ENCODE measurements around the gene UTS2B.

Gene UTS2B

GRCh38 chr3:191235331-191236314 lies 94.7 kb downstream of the UTS2B start:
- no peak for TF ChIP-seq EZH2phosphoT487 (IDR thresholded peaks at IDR 0.05; ENCODE audit: borderline replicate concordance)
- TF ChIP-seq, protein P1, sequence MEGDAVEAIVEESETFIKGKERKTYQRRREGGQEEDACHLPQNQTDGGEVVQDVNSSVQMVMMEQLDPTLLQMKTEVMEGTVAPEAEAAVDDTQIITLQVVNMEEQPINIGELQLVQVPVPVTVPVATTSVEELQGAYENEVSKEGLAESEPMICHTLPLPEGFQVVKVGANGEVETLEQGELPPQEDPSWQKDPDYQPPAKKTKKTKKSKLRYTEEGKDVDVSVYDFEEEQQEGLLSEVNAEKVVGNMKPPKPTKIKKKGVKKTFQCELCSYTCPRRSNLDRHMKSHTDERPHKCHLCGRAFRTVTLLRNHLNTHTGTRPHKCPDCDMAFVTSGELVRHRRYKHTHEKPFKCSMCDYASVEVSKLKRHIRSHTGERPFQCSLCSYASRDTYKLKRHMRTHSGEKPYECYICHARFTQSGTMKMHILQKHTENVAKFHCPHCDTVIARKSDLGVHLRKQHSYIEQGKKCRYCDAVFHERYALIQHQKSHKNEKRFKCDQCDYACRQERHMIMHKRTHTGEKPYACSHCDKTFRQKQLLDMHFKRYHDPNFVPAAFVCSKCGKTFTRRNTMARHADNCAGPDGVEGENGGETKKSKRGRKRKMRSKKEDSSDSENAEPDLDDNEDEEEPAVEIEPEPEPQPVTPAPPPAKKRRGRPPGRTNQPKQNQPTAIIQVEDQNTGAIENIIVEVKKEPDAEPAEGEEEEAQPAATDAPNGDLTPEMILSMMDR (conservative IDR thresholded peaks at IDR 0.05; ENCODE audit: low read length) = no peak
- no peaks in the 10 kb centered on the region for H4K20me1 ChIP-seq (ENCODE audit: insufficient read depth, low read length, poor library complexity, severe bottlenecking)
- H3F3A ChIP-seq (ENCODE audit: low read depth) = no peaks in the 10 kb centered on the region
- H3K9me3 ChIP-seq (ENCODE audit: insufficient read depth, low read depth, low read length) = no peaks in the 10 kb centered on the region
- H2AFZ ChIP-seq (ENCODE audit: low read length) = no peak overlapping the region
- no peaks in the 10 kb centered on the region for H3K4me1 ChIP-seq (ENCODE audit: insufficient read depth, low read length, poor library complexity, severe bottlenecking)
- no peaks in the 10 kb centered on the region for H3K79me2 ChIP-seq (ENCODE audit: insufficient read depth, low read length)
- no peak overlapping the region for H3K4me3 ChIP-seq (ENCODE audit: low read length, poor library complexity, severe bottlenecking)
- H3K9me2 ChIP-seq (replicated peaks; ENCODE audit: low read depth, low read length) = no peaks in the 10 kb centered on the region
- H3K4me2 ChIP-seq (ENCODE audit: low read depth, low read length, poor library complexity, severe bottlenecking) = no peak overlapping the region
- H3K27me3 ChIP-seq (ENCODE audit: insufficient read depth, low read length, poor library complexity, severe bottlenecking) = no peaks in the 10 kb centered on the region
- no peak overlapping the region for H3K9ac ChIP-seq (ENCODE audit: low read depth, low read length, poor library complexity, severe bottlenecking)
- H3K36me3 ChIP-seq (ENCODE audit: insufficient read depth, low read length) = no peaks in the 10 kb centered on the region

GRCh38 chr3:191234216-191234615 lies 96.1 kb downstream of the UTS2B start:
- TF ChIP-seq, protein P1 (conservative IDR thresholded peaks at IDR 0.05; ENCODE audit: low read length) = no peak
- no peak for TF ChIP-seq EZH2phosphoT487 (IDR thresholded peaks at IDR 0.05; ENCODE audit: borderline replicate concordance)
- H3K79me2 ChIP-seq (ENCODE audit: insufficient read depth, low read length) = no peaks in the 10 kb centered on the region
- H2AFZ ChIP-seq (ENCODE audit: low read length) = no peak overlapping the region
- H3K4me1 ChIP-seq (ENCODE audit: insufficient read depth, low read length, poor library complexity, severe bottlenecking) = no peaks in the 10 kb centered on the region
- H3K4me3 ChIP-seq (ENCODE audit: low read length, poor library complexity, severe bottlenecking) = no peak overlapping the region
- H3K4me2 ChIP-seq (ENCODE audit: low read depth, low read length, poor library complexity, severe bottlenecking) = no peak overlapping the region
- no peaks in the 10 kb centered on the region for H3K36me3 ChIP-seq (ENCODE audit: insufficient read depth, low read length)
- H3K9ac ChIP-seq (ENCODE audit: low read depth, low read length, poor library complexity, severe bottlenecking) = no peak overlapping the region
- H3K9me3 ChIP-seq (ENCODE audit: insufficient read depth, low read depth, low read length) = no peaks in the 10 kb centered on the region
- no peaks in the 10 kb centered on the region for H4K20me1 ChIP-seq (ENCODE audit: insufficient read depth, low read length, poor library complexity, severe bottlenecking)
- H3F3A ChIP-seq (ENCODE audit: low read depth) = no peaks in the 10 kb centered on the region
- no peaks in the 10 kb centered on the region for H3K9me2 ChIP-seq (replicated peaks; ENCODE audit: low read depth, low read length)
- no peaks in the 10 kb centered on the region for H3K27me3 ChIP-seq (ENCODE audit: insufficient read depth, low read length, poor library complexity, severe bottlenecking)

DNA sequence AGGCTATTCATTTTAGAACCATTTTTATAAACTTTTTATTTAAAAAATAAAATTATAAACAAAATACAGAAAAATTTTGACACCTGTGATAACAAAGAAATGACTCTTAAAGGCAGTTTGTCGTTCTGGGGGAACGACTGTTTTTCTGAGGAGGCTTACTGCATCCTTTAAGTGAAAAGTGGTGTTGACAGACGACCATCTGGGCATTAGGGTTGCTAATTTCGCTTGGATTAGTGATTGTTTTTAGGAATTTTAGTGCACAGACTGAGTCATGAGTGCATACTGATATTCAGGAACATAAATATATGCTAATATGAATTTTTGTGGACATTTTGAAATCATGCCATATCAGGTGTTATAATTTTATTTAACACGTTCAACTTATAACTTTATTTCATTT lies 102.8 kb downstream of the UTS2B start:
- no peaks in the 10 kb centered on the region for H3F3A ChIP-seq (ENCODE audit: low read depth)
- no peaks in the 10 kb centered on the region for H3K79me2 ChIP-seq (ENCODE audit: insufficient read depth, low read length)
- H4K20me1 ChIP-seq (ENCODE audit: insufficient read depth, low read length, poor library complexity, severe bottlenecking) = no peaks in the 10 kb centered on the region
- H3K9me3 ChIP-seq (ENCODE audit: insufficient read depth, low read depth, low read length) = no peaks in the 10 kb centered on the region; the same call in 1 of the 2 replicates
- H3K36me3 ChIP-seq (ENCODE audit: insufficient read depth, low read length) = no peaks in the 10 kb centered on the region
- H3K9ac ChIP-seq (ENCODE audit: low read depth, low read length, poor library complexity, severe bottlenecking) = no peak overlapping the region
- no peak overlapping the region for H3K4me2 ChIP-seq (ENCODE audit: low read depth, low read length, poor library complexity, severe bottlenecking)
- no peaks in the 10 kb centered on the region for H3K27me3 ChIP-seq (ENCODE audit: insufficient read depth, low read length, poor library complexity, severe bottlenecking)
- no peaks in the 10 kb centered on the region for H3K4me1 ChIP-seq (ENCODE audit: insufficient read depth, low read length, poor library complexity, severe bottlenecking)
- no peaks in the 10 kb centered on the region for H3K9me2 ChIP-seq (replicated peaks; ENCODE audit: low read depth, low read length)
- TF ChIP-seq, protein P1 (conservative IDR thresholded peaks at IDR 0.05; ENCODE audit: low read length) = no peak
- no peak for TF ChIP-seq EZH2phosphoT487 (IDR thresholded peaks at IDR 0.05; ENCODE audit: borderline replicate concordance)
- no peak overlapping the region for H2AFZ ChIP-seq (ENCODE audit: low read length)
- no peak overlapping the region for H3K4me3 ChIP-seq (ENCODE audit: low read length, poor library complexity, severe bottlenecking)

Data from Loucy (cell line).